GM12864 (cell line): ENCODE data around the gene UNC13D.

Experiments used
- DNase-seq: peaks from one replicate; pipeline ENCODE4 v3.0.0-alpha.2; 2011; ENCODE audit warnings: low read depth
- H3K4me3 ChIP-seq: 2 replicates; pipeline ENCODE4 v1.5.1; 2011; ENCODE audit warnings: mild to moderate bottlenecking, low read depth, low read length, control low read depth
- CTCF ChIP-seq: IDR thresholded peaks from 2 replicates; pipeline ENCODE4 v1.5.1; 2011; ENCODE audit warnings: low read depth, mild to moderate bottlenecking, moderate library complexity, low read length, control low read depth, inconsistent platforms; ENCODE audit errors: missing control alignments

The UNC13D gene

GRCh38 chr17:75832652-75833400 is 11.4 kb downstream of the UNC13D start:
- no peak for DNase-seq
- no peak overlapping the region for H3K4me3 ChIP-seq
- TF ChIP-seq CTCF = no peak

- no peak overlapping the region for H3K4me3 ChIP-seq
- no peak for DNase-seq
Observed at GRCh38 chr17:75832164-75832651, 12.0 kb downstream of the UNC13D start.

DNA sequence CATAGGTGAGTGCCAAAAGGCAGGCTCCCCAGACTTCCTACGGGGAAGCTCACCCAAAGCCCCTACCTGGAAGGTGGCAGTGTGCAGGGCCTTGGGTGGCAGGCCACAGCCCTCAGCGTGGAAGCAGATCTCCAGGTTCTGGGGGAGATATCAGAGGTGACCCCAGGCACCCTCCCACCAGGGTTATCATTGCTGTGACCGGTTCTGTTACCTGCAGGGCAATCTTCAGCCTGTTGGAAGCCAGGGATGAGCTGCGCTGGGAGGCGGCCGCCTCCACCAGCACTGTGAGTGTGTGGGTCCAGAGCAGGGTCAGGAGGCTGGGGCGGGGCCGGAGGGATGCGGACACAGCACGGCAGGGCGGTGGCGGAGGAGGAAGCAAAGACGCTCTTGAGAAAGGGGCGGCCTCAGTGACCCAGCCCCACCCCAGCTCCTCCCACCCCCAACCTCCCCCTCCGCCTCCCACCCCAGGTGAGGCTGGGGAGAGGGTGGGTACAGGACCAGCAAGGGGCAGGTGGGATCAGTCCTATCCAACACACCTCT is 13.1 kb downstream of the UNC13D start:
- TF ChIP-seq CTCF = no peak
- no peak for DNase-seq
- no peak overlapping the region for H3K4me3 ChIP-seq

More at GRCh38 chr17:75832164-75832651, 12.0 kb downstream of the UNC13D start:
- TF ChIP-seq CTCF = no peak

DNA sequence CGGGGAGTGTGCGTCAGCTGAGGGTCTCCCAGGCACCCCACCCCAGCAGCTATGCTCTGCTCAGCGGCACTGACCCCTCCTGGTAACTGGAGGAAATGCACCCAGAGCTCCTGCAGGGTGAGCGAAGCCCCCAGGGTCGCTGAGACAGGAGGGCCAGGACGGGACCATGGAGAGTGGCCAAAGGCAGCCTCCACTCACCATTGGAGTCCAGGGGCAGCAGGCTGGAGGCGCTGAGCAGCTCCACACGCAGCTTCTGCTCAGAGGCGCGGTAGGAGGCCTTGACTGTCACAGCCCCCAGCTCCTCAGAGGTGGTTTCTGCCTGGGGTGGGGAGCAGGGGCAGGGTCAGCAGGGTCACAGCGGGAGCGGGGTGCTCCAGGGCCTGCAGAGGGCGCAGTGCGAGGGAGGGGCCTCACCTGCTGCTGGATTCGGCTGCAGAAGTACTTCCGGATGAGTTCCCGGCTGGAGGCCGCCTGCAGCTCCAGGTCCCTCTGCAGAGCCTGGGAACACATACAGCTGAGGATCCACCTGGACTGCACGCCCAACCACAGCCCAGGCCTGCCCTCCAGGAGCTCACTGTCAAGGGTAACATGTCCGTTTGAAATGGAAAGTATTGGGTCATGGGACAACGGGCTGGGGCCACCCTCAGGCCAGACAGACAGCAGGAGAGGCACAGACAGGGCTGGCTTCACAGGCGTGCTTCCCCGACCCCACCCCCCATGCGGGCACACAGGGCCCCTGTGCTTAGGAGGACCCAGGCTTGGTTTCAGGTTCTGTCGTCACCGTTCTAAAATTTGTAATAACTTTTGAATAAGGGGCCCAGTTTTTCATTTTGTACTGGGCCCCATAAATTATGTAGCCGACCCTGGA is 13.8 kb downstream of the UNC13D start:
- no peak for DNase-seq
- H3K4me3 ChIP-seq = no peak overlapping the region
- TF ChIP-seq CTCF = peak; percentile 75

DNA sequence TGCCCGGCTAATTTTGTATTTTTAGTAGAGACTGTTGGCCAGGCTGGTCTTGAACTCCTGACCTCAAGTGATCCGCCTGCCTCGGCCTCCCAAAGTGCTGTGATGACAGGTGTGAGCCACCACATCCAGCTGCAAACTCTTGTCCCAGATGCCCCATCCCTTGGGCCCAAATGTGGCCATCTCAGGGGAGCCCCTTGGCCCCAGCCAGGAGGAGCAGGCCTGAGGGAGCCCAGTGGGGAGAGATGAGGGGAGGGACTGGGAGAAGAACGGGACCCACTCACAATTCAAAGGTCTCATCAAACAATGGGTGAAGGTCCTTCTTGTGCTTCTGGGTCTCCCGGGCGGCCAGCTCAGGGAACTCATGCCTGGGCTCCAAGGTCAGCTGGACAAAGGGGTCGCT is 14.5 kb downstream of the UNC13D start:
- no peak for TF ChIP-seq CTCF
- DNase-seq = no peak
- no peak overlapping the region for H3K4me3 ChIP-seq

GRCh38 chr17:75828741-75829140 is 15.5 kb downstream of the UNC13D start:
- no peak for TF ChIP-seq CTCF
- no peak for DNase-seq
- H3K4me3 ChIP-seq = no peak overlapping the region
